Neural progenitor cell (in vitro differentiated cells): ENCODE results near the gene HBG1.

ENCODE experiments used
- CTCF ChIP-seq: fragments of 200-600 bp; sonication (generic); IDR thresholded peaks from 2 replicates; pipeline ENCODE4 v1.5.1; 2017; ENCODE audit warnings: antibody characterized with exemption, mild to moderate bottlenecking
- EZH2 ChIP-seq: fragments of 200-600 bp; sonication (generic); IDR thresholded peaks from 2 replicates; pipeline ENCODE4 v1.6.1; 2017; ENCODE audit warnings: antibody characterized with exemption, mild to moderate bottlenecking, moderate library complexity
- EZH2phosphoT487 ChIP-seq: fragments of 200-600 bp; sonication (generic); IDR thresholded peaks from 2 replicates; pipeline ENCODE4 v1.6.1; 2017; ENCODE audit warnings: antibody characterized with exemption

GRCh38 chr11:5250543-5251204, 1.0 kb upstream of the HBG1 start:
- no peak for TF ChIP-seq EZH2
- TF ChIP-seq CTCF, result no peak
- TF ChIP-seq EZH2phosphoT487, result no peak
